Measurements from ENCODE around the gene HDAC4.

Gene HDAC4

GRCh38 chr2:239322416-239323086 is 78.3 kb downstream of the HDAC4 start:
- Histone ChIP-seq H3K9me3 (ENCODE audit: control insufficient read depth, insufficient read depth, low read length) (no peaks in the 10 kb centered on the region), H3K36me3 (ENCODE audit: insufficient read depth, low read length) (no peaks in the 10 kb centered on the region), H3K9ac (ENCODE audit: low read depth, low read length) (no peak overlapping the region), H3K4me1 (ENCODE audit: insufficient read depth, low read length) (no peaks in the 10 kb centered on the region)

- H3K9ac ChIP-seq (ENCODE audit: low read depth, low read length): no peak overlapping the region
- no peaks in the 10 kb centered on the region for H3K36me3 ChIP-seq (ENCODE audit: insufficient read depth, low read length)
- H3K9me3 ChIP-seq (ENCODE audit: control insufficient read depth, insufficient read depth, low read length): no peaks in the 10 kb centered on the region
- no peaks in the 10 kb centered on the region for H3K4me1 ChIP-seq (ENCODE audit: insufficient read depth, low read length)
These were observed 79.0 kb downstream of the HDAC4 start for GRCh38 chr2:239321596-239322415.

DNA sequence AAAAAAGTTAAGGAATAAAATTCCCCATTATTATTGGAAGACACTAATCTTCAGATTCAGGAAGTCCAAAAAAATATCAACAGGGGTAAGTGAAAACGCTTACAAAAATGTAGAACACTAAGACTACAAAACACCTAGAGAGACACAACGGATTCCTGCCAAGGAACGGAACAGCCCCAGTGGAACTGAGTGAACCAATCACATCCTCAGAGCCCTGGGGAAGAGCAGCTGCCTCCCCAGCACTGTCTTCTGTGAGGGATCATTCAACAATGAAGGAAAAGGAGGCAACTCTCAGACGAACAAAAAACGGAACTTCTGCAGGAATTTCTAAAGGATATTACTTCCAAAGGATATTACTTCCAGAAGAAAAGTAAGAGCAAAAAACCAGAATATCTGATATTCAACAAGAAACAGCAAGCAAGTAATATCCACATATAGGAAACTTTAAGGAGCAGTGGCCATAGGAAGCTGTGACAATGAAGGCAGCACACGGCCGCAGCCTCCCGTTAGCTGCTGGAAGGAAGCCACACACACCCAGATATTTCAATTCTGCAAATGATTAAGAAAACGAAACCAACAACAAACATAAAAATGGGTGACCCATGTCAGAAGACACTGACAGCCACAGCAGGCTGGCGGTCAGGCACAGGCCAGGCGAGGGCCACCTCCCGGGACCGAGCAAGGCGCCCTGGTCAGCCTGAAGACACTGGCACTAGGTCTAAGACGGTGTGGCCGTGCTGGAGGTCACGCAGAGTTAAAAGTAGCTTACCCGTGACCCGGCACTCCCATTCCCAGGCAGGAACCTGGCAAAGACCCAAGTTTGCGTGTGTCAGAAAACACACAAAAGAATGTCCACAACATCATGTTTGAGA is 81.8 kb downstream of the HDAC4 start:
- H3K36me3 ChIP-seq (ENCODE audit: insufficient read depth, low read length): no peaks in the 10 kb centered on the region
- H3K4me1 ChIP-seq (ENCODE audit: insufficient read depth, low read length): no peaks in the 10 kb centered on the region
- no peak overlapping the region for H3K9ac ChIP-seq (ENCODE audit: low read depth, low read length)
- peaks cover 9% of the 10 kb centered on the region; the same call in 1 of the 2 replicates for H3K9me3 ChIP-seq (ENCODE audit: control insufficient read depth, insufficient read depth, low read length)

DNA sequence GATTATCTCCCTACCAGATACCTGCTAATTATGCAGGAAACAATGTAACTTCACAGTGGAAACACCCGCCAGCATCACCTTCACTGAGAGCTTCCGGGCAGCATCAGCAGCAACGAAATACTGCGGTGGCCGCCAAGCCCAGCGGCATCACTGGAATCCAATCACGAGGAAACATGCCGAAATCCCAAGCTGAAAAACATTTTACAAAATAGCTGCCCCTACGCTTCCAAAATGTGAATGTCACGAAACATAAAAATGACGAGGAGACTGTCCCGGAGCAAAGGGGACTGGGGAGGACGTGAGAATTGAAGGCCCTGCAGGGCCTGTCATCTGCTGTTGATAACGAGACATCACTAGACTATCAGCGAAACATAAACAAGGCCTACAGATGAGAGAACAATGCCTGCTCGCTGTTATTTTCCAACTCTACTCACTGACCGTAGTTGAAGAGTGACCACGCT is 82.6 kb downstream of the HDAC4 start:
- Histone ChIP-seq H3K9ac (ENCODE audit: low read depth, low read length) (no peak overlapping the region), H3K4me1 (ENCODE audit: insufficient read depth, low read length) (no peaks in the 10 kb centered on the region), H3K36me3 (ENCODE audit: insufficient read depth, low read length) (no peaks in the 10 kb centered on the region), H3K9me3 (ENCODE audit: control insufficient read depth, insufficient read depth, low read length) (peaks cover 9% of the 10 kb centered on the region; the same call in 1 of the 2 replicates)

GRCh38 chr2:239316562-239317465 is 84.0 kb downstream of the HDAC4 start:
- Histone ChIP-seq H3K4me1 (ENCODE audit: insufficient read depth, low read length) (no peaks in the 10 kb centered on the region), H3K9me3 (ENCODE audit: control insufficient read depth, insufficient read depth, low read length) (peaks cover 9% of the 10 kb centered on the region; the same call in 1 of the 2 replicates), H3K9ac (ENCODE audit: low read depth, low read length) (no peak overlapping the region), H3K36me3 (ENCODE audit: insufficient read depth, low read length) (no peaks in the 10 kb centered on the region)

DNA sequence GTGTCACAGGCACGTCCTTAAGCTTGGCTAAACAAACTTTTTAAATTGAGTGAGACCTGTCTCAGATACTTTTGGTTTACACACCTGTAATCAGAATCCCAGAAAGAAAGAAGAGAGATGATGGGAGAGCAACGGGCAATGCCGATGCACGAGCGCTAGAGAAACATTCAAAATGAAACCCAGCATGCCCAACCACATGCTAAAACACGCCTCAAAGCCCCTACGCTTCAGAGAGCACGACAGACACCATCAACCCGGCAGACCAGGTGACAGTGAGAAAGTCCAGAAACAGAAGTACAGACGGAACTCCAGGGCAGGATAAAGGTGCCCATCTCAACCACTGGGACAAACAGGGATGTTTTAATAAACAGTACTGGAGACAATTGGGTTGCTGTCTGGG is 85.5 kb downstream of the HDAC4 start:
- H3K36me3 ChIP-seq (ENCODE audit: insufficient read depth, low read length): no peaks in the 10 kb centered on the region
- peaks cover 9% of the 10 kb centered on the region; the same call in 1 of the 2 replicates for H3K9me3 ChIP-seq (ENCODE audit: control insufficient read depth, insufficient read depth, low read length)
- H3K4me1 ChIP-seq (ENCODE audit: insufficient read depth, low read length): no peaks in the 10 kb centered on the region
- H3K9ac ChIP-seq (ENCODE audit: low read depth, low read length): no peak overlapping the region

- Histone ChIP-seq H3K9ac (ENCODE audit: low read depth, low read length) (no peak overlapping the region), H3K4me1 (ENCODE audit: insufficient read depth, low read length) (no peaks in the 10 kb centered on the region), H3K36me3 (ENCODE audit: insufficient read depth, low read length) (no peaks in the 10 kb centered on the region), H3K9me3 (ENCODE audit: control insufficient read depth, insufficient read depth, low read length) (peaks cover 9% of the 10 kb centered on the region; the same call in 1 of the 2 replicates)
These were observed 87.0 kb downstream of the HDAC4 start for GRCh38 chr2:239313776-239314175.

DNA sequence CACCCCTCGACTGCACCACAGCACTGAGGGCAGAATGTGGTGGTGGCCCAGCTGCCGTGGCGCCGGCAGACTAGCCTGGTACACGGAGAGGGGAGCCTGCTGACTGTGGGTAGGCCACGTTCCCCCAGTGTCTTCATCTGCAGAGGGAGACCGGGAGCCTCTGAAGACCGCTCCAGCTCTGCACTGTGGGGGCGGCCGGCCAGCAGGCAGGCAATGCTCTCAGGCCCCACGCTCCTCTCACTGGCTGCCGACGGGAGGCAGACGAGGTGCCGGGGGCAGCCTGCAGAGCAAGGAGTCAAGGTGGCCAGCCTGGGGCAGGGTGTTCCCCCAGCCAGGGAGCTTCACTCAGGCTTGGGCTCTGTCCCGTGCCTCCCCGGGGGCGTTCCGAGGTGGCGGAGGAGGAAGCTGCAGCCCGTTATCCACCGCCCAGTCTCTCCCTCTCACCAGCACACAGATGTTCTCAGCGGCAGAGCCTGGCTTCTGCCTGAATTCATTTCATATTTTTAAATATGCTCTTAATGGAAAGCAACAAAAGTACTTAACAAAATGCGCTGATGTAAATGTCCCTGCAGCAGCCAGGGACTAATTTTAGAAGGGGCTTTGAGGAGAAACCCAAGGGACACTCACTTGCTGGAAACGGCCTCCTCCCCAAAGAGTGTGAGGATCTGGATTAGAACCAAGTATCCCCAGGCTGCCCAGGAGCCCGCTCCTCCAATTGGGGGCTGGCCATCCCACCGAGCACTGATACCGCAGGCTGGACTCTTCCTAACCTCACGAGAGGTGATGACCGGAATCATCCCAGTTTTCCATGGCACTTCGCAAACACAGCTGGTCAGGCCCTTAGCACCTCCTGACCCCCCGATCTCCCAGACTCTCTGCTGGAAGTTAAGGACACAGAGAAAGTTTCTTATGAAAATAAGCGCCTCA is 87.8 kb downstream of the HDAC4 start:
- H3K9me3 ChIP-seq (ENCODE audit: control insufficient read depth, insufficient read depth, low read length): peaks cover 9% of the 10 kb centered on the region; the same call in 1 of the 2 replicates
- H3K9ac ChIP-seq (ENCODE audit: low read depth, low read length): no peak overlapping the region
- H3K4me1 ChIP-seq (ENCODE audit: insufficient read depth, low read length): no peaks in the 10 kb centered on the region
- H3K36me3 ChIP-seq (ENCODE audit: insufficient read depth, low read length): no peaks in the 10 kb centered on the region

DNA sequence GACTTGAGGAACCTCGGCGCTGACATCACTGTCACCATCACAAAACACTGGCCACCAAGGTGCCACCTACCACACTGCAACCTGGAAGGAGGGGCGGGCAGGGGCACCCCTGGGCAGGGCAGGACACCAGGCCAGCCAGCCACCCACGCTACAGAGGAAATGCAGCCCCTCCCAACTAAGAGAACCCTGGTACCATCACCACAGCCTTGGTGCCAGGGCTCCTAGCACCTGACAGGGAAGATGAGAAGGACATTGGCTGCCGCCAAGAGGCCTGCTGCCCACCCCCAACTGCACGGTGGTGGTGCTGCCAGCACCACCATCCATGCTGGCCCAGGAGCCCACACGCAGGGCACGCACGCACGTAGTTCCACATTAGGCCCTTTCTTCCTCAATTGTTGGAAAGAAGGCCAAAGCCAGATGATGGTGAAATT is 88.7 kb downstream of the HDAC4 start:
- Histone ChIP-seq H3K9me3 (ENCODE audit: control insufficient read depth, insufficient read depth, low read length) (peaks cover 9% of the 10 kb centered on the region; the same call in 1 of the 2 replicates), H3K4me1 (ENCODE audit: insufficient read depth, low read length) (no peaks in the 10 kb centered on the region), H3K36me3 (ENCODE audit: insufficient read depth, low read length) (no peaks in the 10 kb centered on the region), H3K9ac (ENCODE audit: low read depth, low read length) (no peak overlapping the region)

DNA sequence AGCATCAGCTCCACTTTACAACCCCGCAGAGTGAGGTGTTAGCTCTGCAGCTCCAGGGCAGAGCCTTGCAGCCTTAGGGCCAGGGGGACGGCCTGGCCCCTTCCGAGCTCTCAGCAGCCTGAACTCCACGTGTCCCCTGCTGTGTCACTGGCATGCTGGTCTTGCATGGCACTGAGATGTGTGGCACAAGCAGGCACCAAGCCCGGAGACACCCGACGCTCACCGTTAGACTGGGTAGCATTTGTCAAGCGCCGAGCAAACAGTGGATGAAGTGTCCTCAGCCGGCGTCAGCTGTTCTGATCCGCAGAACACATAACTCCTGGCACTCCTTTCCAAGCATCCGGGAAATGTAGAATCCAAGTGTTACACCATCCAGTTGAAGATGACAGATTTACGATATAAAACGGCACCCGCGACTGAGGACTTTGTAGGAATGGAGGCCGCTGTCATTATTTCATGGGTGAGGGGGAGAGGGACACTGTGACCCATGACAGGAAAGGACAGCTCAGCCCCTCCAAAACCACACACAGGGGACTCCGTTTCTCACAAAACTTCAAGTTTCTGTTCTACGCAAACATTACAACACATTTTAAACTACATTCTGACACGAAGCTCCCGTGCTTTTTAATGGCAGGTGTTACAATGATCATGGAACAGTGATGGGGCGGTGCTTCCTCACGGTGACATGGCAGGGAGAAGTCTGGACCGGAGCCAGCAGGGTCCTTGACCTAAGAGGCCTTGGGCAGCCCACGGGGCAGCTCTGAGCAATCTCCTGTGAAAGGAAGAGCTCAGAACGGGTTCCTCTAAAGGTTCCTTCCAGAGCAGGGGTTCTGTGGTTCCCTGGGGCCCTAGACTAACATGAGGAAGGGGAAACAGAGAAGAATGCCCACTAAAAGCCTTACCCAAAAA is 89.4 kb downstream of the HDAC4 start:
- Histone ChIP-seq H3K4me1 (ENCODE audit: insufficient read depth, low read length) (no peaks in the 10 kb centered on the region), H3K9ac (ENCODE audit: low read depth, low read length) (no peak overlapping the region), H3K36me3 (ENCODE audit: insufficient read depth, low read length) (no peaks in the 10 kb centered on the region), H3K9me3 (ENCODE audit: control insufficient read depth, insufficient read depth, low read length) (peaks cover 9% of the 10 kb centered on the region; the same call in 1 of the 2 replicates)

- Histone ChIP-seq H3K9ac (ENCODE audit: low read depth, low read length) (no peak overlapping the region), H3K9me3 (ENCODE audit: control insufficient read depth, insufficient read depth, low read length) (peaks cover 8% of the 10 kb centered on the region; the same call in 1 of the 2 replicates), H3K36me3 (ENCODE audit: insufficient read depth, low read length) (no peaks in the 10 kb centered on the region), H3K4me1 (ENCODE audit: insufficient read depth, low read length) (no peaks in the 10 kb centered on the region)
These were observed 90.3 kb downstream of the HDAC4 start for GRCh38 chr2:239310401-239311061.
